GM10847 (cell line): ENCODE data around the gene VPS37D.

Experiments used
- POLR2A ChIP-seq: IDR thresholded peaks from 2 replicates; pipeline ENCODE4 v1.6.1; 2011; ENCODE audit not compliant: insufficient read length; ENCODE audit errors: extremely low read depth

VPS37D gene

DNA sequence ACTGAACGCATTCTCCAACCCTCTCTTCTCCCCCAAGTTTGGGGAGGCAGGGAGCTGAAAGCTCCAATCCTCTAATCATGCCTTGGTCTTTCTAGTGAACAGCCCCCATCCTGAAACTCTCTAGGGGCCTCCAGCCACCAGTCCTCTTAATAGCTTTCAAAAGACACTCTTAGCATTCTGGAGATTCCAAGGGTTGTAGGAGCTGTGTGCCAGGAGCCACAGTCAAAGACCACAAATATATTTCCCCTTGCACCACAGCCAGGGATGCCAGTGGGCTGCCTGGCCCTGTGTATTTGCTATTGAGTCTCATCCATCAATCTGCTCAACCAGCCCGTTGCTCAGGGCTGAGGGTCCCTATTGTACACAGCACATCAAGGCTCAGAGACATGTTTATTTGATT, 24.8 kb upstream of the VPS37D start:
- TF ChIP-seq POLR2A, result no peak

DNA sequence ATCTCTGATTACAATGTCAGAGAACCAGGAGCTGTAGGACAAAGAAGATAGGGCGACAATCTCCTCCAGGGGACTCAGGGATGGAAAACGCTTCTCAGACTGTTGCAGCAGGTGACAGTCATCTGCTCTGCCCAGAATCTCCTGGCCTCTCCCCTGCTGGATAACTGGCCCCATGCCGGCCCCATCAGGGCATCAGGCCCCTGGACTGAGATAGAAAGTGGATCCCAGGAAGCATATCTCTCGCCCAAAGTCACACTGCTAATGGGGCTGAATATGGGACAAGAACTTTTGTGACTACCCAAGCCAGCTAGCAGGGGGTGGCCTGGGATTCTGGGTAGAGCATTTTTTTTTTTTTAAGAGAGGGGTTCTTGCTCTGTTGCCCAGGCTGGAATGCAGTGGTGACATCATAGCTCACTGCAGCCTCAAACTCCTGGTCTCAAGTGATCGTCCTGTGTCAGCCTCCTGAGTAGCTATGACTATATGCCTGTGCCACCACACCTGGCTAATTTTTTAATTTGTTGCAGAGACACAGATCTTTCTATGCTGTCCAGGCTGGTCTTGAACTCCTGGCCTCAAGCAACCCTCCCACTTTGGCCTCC, 22.8 kb upstream of the VPS37D start:
- no peak for TF ChIP-seq POLR2A

DNA sequence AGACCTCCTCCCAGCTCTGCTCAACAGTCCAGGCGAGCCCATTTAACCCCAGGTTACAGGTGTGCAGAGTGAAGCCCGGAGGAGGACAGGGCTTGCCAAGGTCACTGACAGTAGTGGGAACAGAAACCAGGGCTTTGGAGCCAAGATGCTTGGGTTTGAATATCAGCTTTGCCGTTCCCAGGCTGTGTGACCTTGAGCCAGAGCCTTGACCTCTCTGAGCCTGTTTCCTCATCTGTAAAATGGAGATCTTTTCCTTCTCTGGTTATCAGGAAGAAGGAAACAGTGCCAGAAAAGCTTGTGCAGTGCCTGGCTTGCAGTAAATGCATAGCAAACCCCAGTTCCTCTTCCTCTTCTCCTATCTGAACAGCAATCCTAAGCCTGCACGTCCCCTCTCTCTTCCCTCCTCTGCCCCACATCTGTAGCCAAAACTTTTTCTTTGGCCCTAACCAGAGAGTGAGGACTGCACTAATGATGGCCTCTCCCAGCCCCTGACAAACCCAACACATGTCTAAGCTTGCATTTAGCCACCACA, 21.9 kb upstream of the VPS37D start:
- no peak for TF ChIP-seq POLR2A

DNA sequence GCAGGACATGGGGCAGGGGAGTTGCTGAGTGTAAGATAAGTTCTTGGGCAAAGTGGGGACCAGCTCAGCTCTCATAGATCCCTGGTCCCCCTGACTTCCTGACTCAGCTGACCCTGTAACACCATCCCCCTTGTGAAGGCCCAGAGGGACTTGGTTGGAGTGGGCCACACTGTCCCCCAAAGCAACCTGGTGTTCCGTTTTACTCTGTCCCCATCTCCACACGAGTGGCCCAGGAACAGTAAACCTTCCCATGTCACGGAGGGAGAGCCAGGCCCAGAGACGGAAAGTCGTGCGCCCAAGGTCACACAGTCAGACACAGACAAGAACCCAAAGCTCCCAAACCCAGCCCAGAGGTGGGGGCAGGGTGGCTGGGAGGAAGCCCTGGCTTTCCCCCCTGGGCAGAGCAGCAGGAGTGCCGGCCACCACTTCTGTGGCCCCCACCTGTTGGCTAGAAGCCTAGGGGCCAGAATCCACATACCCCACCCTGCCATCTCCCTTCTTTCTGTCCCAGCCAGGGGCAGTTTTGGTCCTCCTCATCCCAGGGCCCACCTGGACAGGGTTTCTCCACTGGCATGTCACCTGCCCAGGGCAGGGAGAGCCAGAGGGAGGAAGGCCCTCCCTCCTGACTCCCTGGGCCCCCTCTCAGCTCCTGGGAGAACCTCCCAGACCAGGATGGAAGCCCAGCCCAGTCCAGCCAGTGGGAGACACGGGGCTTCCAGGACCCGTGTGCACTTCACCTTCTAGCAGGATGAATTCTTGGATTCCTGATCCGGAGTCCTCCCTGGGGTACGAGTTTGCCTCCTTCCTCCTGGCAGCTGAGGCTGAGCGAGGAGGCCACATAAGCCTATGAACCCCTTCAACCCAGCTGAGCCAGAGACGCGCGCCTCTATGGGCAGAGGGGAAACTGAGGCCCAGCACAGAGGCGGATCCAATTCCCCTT, 20.6 kb upstream of the VPS37D start:
- TF ChIP-seq POLR2A, result no peak

DNA sequence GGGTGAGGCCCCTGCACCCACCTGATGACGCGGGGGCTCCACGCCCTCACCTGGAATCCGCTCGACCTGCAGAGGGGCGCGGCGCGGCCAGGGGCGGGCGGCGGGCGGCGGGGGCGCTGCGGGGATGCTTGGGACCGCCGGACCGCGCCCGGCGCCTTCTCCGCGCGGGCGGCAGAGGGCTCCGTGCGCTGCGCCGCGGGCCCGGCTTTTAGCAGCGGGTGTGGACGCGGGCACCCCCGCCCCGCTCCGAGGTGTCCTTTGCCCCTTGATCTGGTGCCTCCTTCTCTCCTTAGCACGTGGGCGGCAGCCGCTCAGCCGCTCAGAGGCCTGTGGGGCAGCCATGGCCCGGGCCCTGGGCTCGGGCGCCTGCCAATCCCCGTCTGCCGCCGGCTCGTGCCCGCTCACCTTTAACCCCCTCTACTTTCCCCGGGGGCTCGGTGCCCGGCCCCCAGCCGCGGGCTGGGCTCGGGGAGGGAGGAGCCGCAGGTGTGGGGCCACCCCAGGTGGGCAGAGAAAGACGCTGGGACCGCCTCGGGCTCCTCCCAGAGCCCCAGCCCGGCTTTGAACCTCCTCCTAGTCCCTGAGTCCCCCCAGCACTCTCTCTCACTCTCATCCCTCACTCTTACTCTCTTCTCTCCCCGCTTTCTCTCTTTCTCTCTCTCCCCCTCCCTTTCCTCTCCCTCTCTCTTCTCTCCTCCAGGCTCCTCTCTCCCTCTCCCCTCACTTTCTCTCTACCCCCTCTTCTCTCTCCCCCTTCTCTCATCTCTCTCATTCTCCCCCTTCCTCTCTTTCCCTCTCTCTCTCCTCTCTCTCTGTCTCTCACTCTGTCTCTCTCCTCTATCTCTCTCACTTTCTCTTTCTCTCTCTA, 19.7 kb upstream of the VPS37D start:
- TF ChIP-seq POLR2A, result no peak

DNA sequence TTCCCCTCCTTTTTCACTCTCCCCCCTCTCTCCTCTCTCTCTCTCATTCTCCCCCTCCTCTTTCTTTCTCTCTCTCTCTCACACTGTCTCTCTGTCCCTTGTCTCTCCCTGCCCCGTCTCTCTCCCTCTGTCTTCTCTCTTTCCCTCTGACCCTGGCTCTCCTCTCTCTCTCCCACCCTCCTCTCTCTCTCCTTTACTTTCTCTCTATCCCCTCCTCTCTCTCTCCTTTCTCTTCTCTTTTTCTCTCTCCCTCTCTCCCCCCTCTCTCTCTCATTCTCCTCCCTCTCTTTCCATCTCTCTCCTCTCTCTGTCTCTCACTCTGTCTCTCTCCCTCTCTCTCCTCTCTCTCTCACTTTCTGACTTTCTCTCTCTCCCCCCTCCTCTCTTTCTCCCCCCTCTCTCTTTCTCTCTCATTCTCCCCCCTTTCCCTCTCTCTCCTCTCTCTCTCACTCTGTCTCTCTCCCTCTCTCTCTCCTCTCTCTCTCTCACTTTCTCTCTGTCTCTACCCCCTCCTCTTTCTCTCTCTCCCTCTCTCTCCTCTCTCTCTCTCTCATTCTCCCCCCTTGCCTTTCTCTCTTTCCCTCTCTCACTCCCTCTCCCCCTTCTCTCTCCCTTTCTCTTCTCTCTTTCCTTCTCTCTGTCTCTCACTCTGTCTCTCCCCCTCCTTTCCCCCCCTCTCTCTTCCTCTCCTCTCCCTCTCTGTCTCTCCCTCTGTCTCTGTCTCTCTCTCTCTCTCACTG, 18.9 kb upstream of the VPS37D start:
- no peak for TF ChIP-seq POLR2A

DNA sequence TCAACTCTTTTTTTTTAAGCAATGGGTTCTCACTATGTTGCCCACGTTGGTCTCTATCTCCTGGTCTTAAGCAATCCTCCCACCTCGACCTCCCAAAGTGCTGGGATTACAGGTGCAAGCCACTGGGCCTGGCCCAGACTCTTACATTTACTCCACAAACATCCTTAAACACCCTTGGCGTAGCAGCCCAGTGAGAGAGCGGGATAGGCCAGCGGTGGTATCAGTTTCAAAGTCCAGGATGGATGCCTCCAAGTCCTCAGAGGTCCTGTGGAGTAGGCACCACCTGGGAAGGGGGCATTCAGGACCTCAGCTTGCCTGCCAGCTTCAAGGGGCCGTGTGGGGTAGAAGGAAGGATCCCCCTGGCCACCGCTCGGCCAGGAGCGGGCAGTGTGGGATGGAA, 18.1 kb upstream of the VPS37D start:
- no peak for TF ChIP-seq POLR2A

DNA sequence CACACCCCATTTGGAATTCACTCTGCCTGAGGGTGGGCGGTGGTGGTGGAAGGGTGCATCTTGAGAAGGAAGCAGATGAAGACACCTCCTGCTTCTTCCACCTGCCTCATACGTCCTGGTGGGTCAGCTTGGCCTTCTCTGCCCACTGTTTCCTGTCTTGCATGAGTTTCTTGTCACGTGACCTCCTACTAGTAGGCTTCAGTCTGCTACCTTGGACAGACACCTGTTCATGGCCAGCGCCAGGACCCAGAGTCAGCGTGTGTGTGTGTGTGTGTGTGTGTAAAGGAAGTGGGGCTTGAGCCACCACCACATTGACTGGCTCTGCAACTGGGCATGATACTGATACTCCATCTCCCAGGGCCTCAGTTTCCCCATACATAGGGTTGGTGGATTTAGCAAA, 17.1 kb upstream of the VPS37D start:
- TF ChIP-seq POLR2A, result no peak

DNA sequence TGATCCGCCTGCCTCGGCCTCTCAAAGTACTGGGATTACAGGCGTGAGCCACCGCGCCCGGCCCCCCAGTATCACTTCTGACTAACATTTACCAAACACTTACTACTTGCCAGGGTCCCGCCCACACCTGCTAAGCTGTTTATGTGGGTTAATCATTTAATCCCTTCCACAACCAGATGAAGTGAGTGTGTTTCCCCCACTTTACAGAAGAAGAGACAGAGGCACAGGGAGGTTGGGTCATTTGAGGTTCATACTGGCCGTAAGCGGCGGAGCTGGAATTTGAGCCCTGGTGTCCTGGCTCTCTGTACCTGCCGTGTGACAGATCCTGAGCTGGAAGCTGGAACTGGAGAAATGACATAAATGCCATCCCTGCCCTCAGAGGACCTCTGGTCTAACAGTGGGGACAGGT, 15.1 kb upstream of the VPS37D start:
- TF ChIP-seq POLR2A, result no peak

DNA sequence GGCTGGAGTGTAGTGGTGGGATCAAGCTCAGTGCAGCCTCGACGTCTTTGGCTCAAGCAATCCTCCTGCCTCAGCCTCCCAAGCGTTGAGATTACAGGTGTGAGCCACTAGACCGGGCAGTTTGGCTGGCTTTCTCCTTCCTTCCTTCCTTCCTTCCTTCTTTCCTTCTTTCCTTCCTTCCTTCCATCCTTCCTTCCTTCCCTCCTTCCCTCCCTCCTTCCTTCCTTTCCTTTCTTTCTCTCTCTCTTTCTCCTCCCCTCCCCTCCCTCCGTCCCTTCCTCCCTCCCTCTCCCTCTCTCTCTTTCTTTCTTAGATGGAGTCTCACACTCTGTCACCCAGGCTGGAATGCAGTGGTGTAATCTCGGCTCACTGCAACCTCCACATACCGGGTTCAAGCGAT, 7.6 kb upstream of the VPS37D start:
- TF ChIP-seq POLR2A, result no peak

DNA sequence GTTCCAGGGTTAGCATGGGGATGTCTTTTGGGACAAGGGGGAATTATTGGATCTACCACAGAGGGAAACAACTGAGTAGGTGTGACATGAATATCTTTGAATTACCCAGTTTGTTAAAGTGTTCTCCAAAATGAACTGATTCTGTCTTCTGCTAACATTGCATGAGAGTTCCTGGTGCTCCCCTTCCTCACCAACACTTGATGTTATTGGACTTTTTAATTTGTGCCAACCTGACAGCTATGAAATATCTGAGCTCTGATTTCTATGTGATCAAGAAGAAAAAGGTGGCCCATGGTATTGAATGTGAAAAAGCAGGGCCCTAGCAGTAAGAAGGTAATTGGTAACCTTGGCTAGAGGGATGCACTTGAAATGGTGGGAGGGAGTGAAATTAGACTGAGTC, 4.6 kb upstream of the VPS37D start:
- TF ChIP-seq POLR2A, result no peak

DNA sequence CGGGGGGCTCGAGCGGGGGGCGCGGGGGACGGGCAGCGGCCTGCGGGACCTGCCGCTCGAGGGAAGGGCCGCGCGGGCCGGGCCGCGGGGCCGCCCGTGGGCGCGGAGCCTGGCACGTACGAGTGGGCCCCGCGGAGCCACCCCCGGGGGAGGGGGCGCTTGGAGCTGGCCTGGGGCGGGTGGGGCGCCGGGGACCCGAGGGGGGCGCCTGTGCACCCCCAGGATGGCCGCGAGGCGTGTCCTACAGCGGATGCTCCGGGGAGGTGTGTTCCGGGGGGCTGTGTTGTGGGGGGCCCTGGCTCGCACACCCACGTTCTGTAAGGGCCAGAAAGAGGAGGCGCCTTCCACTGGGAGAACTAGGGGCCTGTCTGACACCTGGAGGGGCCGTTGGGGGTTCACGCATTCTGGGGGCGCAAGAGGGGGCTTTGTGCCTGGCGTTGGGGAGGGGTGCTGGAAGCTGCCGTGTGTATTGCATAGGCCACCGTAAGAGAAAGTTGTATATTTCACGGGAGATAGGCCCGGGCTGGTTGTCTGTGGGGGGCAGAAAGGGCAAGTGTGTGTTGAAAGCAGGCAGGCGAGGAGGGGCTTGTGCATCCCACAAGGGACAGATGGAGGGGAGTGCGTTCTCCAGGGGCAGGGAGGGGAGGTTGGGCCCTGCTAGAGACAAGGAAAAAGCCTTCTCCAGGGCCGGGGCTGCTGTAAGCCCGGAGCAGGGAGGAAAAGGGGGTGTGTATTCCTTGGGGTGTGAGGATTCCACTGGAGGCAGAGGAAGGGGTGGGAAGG, 663 bp downstream of the VPS37D start:
- no peak for TF ChIP-seq POLR2A

DNA sequence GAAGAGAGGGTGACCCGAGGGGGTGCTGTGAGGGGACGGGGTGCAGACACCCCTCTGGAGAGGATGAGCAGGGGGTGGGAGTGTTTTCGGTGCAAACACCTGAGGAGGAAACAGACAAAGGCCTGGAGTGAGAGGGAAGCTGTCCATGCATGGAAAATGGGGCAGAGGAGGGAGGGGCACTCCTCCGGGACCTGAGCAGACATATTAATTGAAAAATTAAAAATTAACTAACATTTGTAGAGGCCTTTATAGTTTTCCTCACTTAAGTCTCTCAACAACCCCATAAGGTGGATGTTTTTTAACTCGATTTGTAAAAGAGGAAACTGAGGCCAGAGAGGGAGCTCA, 1.2 kb downstream of the VPS37D start:
- TF ChIP-seq POLR2A, result no peak

DNA sequence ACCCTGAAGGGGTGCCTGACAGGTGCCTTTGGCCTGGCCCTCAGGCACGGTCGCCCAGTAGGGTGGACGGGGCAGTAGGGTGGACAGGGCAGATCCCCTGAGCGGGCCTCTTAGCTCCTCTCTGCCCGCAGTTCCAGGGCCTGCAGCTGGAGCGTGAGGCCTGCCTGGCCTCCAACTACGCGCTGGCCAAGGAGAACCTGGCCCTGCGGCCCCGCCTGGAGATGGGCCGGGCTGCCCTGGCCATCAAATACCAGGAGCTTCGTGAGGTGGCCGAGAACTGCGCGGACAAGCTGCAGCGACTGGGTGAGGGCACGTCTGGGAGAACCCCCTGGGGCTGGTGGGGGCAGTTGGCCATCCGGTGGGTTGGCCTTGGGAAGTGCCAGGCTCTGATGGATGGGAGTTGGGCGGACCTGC, 1.7 kb downstream of the VPS37D start:
- TF ChIP-seq POLR2A, result no peak
